ENCODE data around the gene RGS7. TPM values are rescaled to one million over a fixed set of nuclear protein-coding genes. Genes with fewer than 3 reads are reported as not detected.
A peak's percentile ranks its signal among the peaks of the same experiment; 100 is the strongest.
"Not testable (repeated sequence)": the region's sequence is repeated elsewhere in the genome, so short reads cannot be mapped to it uniquely, and the experiment has no call there.

Gene RGS7
- total RNA-seq, 1 donor from 2014 or later, result not detected

DNA sequence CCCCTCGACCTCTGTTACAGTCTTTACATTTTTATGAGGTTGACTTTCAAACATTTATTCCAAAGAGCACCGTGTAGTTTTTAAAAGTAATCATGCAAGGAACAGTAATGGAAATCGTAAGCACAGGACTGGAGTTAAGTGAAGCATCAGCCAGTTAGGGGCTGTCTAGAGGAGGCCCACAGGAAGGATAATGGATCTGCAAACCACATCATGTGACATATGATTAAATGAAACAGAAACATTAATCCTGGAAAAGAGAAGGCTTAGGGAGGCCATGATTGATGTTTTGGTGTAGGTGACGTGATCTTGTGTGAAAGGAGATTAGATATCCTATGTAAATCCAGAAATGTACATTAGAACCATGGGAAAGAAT, 25.0 kb downstream of the RGS7 start:
- no peak for DNase-seq (ENCODE audit: low read depth)

GRCh38 chr1:241331328-241332036, 25.5 kb downstream of the RGS7 start:
- no peak for DNase-seq (ENCODE audit: low read depth)

DNA sequence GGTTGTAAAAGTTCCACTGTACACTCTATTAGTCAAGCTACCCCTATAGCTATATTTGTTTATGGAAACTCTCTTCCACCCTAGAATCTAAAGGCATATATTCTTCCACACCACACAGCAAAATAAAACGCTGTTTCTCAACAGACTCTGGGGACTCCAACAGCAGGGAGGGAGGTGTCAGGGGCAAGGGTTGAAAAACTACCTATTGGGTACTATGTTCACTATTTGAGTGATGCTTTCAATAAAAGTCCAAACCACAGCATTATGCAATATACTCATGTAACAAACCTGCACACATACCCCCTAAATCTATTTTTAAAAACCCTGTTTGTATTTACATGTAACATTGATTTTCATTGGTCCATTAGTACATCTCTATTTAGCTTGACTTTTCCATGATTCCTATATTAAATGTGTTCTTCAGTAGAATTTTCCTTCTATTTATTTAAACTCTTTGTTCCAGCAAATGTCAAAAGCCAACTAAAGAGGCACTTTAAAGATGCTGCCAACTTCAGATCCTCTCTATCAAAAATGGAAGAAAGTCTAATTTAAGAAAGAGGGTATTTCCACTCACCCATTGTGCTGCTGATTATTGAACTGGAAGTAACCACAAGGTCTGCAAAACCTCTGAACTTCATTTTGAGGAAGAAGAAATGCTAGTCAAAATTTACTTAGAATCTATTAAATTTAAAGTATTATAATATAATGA, 26.2 kb downstream of the RGS7 start:
- DNase-seq (ENCODE audit: low read depth), result no peak

DNA sequence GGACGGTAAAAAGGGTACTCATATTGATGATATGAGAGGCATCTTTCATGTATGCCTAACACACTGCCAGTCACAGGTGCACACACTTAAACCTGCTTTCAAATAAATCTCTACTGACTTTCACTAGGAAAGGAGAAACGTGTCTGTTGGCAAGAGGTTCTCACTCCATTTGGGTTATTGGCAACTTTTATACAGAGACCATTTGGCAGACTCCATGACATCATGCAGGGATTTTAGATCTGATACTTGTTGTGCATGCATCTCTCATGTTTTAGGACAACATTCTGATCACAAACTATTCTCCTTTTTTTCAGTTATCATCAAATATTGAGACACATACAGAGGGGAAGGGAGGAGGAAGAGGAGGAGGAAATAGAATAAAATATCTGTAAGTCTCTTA, 31.5 kb downstream of the RGS7 start:
- no peak for DNase-seq (ENCODE audit: low read depth)

- DNase-seq (ENCODE audit: low read depth), result peak; percentile 31
Observed at GRCh38 chr1:241323514-241324195, 33.4 kb downstream of the RGS7 start.

GRCh38 chr1:241317676-241318075, 39.3 kb downstream of the RGS7 start:
- DNase-seq (ENCODE audit: low read depth), result no peak

GRCh38 chr1:241316372-241316771, 40.6 kb downstream of the RGS7 start:
- DNase-seq (ENCODE audit: low read depth), result no peak

GRCh38 chr1:241311056-241311746, 45.8 kb downstream of the RGS7 start:
- peak; percentile 42 for DNase-seq (ENCODE audit: low read depth)

DNA sequence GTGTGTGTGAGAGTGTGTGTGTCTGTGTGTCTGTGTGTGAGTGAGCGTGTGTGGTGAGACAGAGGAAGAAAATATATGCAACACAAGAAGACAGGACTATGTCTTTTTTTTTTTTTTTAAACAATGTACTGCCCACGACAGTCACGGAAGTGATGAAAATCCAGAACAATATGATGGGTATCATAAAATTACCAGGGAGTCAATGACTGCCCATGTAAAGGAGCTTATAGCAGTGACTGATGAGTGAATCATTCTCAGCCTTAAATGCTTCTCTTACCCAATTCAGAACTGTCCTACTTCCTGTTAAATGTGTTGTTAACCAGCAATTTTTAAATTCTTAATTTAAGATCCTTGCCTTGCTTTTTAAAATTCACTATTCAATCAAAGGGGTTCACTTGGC, 46.6 kb downstream of the RGS7 start:
- peak; percentile 49 for DNase-seq (ENCODE audit: low read depth)

GRCh38 chr1:241309651-241310050, 47.4 kb downstream of the RGS7 start:
- no peak for DNase-seq (ENCODE audit: low read depth)

GRCh38 chr1:241308471-241308870, 48.5 kb downstream of the RGS7 start:
- no peak for DNase-seq (ENCODE audit: low read depth)

GRCh38 chr1:241308011-241308410, 49.0 kb downstream of the RGS7 start:
- no peak for DNase-seq (ENCODE audit: low read depth)

DNA sequence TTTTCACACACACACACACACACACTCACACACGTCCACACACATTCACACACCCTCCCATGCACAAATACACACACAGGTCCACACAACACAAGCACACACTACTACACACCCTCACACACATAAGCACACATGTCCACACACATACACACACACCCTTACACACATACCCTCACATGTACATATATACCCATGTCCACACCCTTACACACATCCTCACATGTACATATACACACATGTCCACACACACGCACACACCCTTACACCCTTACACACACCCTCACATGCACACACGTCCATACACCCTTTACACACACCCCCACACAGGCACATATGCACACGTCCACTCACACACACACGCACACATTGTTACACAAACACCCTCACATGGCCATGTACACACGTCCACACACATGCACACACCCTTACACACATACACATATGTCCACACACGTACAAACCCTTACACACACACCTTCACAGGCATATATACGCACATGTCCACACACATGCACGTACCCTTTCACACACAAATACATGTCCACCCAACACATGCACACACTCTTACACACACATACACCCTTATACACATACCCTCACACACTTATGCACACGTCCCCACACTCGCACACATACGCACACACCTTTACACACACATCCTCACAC, 50.7 kb downstream of the RGS7 start:
- DNase-seq (ENCODE audit: low read depth), result no peak

DNA sequence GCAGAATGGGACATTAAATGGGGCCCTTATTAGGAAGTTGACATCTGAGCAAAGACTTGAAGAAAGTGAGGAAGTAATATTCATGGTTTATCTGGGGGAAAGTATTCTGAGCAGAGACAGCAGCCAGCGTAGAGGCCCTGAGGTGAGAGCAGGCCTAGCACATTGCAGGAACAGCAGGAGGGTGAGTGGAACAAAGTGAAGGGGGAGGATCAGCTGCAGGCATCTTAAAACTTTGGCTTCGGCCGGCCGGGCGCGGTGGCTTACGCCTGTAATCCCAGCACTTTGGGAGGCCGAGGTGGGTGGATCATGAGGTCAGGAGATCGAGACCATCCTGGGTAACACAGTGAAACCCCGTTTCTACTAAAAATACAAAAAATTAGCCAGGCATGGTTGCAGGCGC, 55.0 kb downstream of the RGS7 start:
- not testable (repeated sequence) for DNase-seq (ENCODE audit: low read depth)

DNA sequence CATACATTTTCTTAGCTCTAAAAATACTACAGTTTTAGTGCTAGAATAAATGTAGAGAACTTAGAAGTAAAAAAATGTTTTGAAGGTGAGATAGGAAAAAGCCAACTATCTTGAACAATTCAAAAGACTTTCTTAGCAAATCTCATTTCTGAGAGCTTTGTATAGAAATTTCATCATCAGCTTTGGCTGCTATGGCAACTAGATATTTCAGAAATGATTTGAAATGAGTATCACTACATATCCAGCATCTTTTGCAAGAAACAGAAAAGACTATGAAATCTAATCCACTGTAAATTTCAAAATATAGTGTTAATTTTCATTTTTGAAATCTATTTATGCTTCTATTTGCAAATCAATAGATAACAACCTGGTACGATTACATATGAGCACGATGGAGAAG, 57.7 kb downstream of the RGS7 start:
- DNase-seq (ENCODE audit: low read depth), result no peak

DNA sequence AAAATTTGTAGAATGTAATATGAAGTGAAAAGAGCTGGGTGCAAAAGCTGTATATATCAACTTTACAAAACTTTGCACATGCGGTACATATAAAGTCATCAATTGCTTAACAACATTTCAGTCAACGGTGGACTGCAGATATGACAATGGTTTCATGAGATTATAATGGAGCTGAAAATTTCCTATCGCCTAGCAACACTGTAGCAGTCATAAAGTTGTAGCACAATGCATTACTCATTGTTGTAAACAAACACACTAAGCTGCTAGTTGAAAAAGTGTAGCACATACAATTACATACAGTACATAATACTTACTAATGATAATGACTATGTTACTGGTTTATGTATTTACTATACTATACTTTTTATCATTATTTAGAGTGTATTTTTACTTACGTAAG, 64.0 kb downstream of the RGS7 start:
- DNase-seq (ENCODE audit: low read depth), result no peak

- not testable (repeated sequence) for DNase-seq (ENCODE audit: low read depth)
Observed at GRCh38 chr1:241291548-241291947, 65.5 kb downstream of the RGS7 start.

GRCh38 chr1:241286486-241286885, 70.5 kb downstream of the RGS7 start:
- DNase-seq (ENCODE audit: low read depth), result no peak

- DNase-seq (ENCODE audit: low read depth), result no peak
Observed at GRCh38 chr1:241276391-241276790, 80.6 kb downstream of the RGS7 start.

DNA sequence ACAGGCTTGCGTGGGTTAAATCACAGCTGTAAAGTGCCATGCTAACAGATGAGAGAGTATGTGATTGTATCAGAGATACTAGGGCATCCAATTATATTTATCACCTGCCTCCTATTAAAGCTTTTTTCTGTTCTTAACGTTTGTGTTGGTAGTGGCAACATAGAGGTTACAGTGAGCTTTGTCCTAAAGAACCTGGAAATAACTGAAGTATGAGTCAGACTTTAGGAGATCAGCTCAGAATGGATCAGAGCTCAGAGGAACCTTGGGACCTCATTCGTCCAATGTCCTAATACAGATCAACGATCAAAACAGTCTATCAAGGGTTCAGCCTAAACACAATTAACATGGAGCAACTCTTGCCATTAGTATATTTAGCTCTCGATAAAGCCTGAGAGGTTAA, 81.0 kb downstream of the RGS7 start:
- peak; percentile 8 for DNase-seq (ENCODE audit: low read depth)

DNA sequence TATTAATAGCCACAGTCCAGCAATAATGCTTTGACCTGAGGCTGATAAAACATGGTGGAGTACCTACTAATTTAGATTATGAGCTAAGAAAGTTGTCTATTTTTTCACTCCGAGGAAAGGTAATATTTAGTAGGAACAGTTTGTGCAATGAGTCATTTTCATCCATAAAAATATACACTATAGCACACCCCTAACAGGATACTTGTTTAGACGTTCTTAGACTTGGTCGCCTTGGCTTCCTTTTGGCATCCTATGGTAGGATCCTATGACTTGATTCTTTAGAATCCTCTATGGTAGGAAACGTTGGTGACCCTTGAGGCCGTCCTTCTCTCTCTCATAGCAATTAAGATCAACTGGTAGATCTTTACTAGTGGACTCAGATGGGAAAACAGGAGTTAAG, 81.8 kb downstream of the RGS7 start:
- DNase-seq (ENCODE audit: low read depth), result no peak

DNA sequence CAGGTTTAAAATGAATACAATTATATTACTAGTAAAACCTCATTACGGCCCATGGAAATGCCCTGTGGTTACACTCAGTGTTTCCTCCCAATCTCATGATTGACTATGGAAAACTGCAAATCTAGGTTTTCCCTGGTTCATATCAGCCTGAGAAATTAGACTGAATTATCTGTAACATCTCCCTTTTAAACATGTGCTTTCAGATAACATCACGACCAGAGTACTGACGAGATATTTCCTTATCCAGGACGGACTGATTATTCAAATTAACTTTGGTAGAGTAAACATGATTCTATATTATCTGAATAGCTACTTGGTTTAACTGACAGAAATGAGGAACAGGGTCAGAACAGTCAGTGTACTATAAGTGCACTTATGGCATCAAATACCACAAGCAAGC, 82.3 kb downstream of the RGS7 start:
- DNase-seq (ENCODE audit: low read depth), result no peak

Data from renal cortical epithelial cell (primary cell).